MV-4-11 (cell line): Measurements from ENCODE around the gene TRPM4.
A peak's percentile ranks its signal among the peaks of the same experiment; 100 is the strongest.
"Not testable (repeated sequence)": the region's sequence is repeated elsewhere in the genome, so short reads cannot be mapped to it uniquely, and the experiment has no call there.

Source experiments
- DNase-seq: peaks from one replicate; lab custom pipeline; 2025; lab: John Stamatoyannopoulos, UW

The TRPM4 gene

GRCh38 chr19:49157445-49158224 is at the start of gene TRPM4:
TSS of gene TRPM4 (plus strand) at chr19:49157792. CDS start at chr19:49157867, 75 bp downstream.
- DNase-seq, result peak; percentile 72

DNA sequence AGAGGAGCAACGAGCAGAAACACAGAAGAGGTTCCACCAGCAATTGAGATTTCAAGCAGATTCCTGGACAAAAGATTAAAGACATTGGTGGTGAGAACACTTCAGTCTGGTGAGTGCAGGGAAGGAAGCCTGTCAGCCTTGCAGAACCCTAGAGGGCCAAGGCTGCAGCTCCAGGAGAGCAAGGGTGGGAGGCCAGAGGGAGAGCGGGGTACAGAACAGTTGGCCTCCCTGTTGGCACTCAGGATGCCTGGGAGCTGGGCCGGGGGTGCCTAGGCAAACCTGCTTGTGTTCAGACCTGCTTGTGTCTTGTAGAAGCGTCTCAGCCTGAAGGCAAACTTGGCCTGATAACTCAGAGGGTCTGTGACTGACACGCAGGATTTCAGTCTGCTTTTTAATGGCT is 48.5 kb upstream of the TRPM4 start:
- no peak for DNase-seq

- DNase-seq, result no peak
Measured at GRCh38 chr19:49109569-49110233, 47.9 kb upstream of the TRPM4 start.

DNA sequence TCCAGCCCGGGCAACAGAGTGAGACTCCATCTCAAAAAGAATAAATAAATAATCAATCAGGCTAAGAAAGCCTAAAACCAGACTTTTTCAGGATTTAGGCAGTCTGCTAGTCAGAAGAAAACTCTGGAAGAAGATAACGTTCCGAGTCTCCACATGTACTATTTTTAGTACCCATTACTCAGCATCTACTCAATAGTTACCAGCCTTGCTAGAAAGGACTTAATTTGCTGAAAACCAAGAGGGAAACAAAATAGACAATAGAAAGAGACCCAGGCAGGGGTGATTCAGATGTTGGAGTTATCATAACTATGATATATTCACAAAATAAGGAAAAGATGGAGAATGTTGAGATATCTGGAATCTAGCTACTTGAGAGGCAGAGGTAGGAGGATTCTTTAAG is 47.0 kb upstream of the TRPM4 start:
- DNase-seq, result peak; percentile 12

DNA sequence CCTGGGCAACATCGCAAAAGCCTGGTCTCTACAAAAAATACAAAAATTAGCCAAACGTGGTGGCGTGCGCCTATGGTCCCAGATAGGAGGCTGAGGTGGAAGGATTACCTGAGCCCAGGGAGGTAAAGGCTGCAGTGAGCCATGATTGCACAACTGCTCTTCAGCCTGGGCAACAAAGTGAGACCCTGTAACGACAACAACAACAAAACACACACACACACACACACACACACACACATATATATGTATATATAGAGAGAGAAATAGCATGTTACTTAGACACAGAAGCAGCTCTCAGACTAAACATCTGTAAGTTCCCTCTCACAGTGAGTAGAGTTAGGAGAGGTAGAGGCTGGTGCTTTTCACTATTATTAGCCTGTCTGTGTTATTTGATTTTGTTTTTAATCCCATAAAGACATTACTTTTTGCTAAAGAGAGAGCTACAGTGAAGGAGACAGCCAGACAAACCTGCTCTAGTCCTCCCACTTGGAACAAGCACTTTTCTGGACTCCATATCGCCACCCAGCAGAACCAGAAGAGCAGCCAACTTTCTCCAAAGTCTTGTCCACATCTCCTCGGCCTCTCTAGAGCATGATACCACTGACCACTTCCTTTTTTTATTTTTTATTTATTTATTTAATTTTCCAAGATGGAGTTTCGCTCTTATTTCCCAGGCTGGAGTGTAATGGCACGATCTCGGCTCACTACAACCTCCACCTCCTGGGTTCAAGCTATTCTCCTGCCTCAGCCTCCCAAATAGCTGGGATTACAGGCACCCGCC is 46.2 kb upstream of the TRPM4 start:
- peak; percentile 45 for DNase-seq

DNA sequence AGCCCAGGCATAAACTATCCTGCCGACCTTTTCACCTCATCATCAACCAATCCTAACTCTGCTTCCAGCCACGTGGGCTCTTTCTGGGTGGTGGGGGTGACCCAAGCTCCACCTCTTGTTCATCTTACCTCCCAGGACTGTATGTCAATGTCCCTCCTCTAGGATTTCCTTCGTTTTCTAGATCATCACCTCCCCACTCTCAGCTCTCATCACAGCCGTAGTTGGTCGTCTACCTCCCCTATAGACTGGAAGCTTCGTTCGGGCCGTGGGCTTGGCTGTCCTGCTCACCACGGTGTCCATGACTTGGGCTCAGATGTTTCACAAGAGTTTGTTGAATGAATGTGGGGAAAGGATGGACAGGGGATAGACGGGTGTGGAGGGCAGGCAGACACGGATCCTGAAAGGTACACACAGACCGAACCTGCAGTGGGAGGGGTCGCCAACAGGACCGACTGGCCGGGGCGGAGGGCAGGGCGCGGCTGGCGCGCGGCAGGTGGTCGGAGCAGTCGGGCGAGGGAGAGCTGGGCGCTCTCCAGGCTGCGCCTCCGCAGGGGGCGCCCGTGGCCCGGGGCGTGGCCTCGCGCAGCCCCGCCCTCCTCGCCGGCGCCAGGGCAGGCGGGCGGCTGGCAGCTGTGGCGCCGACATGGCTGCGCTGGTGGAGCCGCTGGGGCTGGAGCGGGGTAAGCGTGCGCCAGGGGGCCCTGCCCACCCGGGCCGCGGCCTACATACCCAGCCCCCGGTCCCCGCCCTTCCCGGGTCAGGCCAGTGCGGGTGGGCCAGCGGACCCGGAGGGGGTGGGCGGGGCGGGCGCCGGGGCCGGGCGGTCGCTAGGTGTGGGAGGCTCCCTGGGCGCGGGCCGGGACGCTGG is 43.6 kb upstream of the TRPM4 start, which contains the start of gene LIN7B:
Gene LIN7B, plus strand, starts transcription at position 609 of the 868 bp plus-strand sequence. Its CDS starts 35 bp downstream, at position 644.
- DNase-seq, result peak; percentile 71

DNA sequence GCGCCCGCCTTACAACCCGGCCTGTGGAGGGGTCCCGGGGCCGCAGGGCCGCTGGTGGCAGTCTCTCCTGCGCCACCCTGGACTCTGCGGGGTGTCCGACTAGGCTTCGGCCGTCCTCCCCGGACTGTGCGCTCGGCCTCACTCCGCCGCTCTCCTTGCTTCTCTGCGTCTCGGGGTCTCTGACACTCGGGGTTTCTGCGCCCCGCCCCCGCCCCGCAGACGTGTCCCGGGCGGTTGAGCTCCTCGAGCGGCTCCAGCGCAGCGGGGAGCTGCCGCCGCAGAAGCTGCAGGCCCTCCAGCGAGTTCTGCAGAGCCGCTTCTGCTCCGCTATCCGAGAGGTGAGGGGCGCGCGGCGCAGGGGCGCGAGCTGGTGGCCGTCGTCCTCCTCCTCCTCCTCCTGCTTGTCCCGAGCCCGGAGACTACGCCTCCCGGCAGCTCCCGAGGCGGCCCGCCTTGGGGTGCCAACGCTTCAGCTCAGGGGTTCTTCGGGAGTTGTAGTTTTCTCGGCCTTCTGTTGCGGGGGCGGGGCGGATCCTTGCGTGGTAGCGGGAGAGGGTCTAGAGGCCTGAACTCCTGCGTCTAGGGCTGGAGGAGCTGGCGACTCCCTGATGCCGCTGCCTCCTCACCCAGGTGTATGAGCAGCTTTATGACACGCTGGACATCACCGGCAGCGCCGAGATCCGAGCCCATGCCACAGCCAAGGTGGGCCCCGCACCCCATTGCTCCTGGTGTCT is 42.8 kb upstream of the TRPM4 start:
- DNase-seq, result peak; percentile 45

DNA sequence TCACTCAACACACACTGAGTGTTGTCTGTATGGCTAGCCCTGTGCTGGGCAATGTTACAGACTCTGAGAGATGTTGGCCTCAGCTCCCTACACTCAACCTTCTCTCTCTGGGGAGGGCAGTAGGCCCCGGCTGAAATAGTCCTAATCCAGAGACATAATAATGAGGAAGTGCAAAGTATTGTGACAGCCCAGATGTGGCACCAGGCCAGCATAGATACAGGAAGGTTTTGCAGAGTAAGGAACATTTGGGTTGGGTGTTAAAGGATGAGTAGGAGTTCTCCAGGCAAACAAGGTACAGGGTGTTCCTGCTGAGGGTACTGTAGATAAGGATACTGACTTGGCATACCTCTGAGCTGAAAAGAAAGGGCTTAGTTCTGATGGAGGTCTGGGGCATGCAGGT is 41.0 kb upstream of the TRPM4 start:
- DNase-seq, result peak; percentile 92

GRCh38 chr19:49117677-49118564 is 39.7 kb upstream of the TRPM4 start:
- DNase-seq, result no peak

- DNase-seq, result peak; percentile 96
Measured at GRCh38 chr19:49118565-49119410, 38.8 kb upstream of the TRPM4 start, which contains the start of gene C19orf73. TSS of gene C19orf73 (minus strand) at chr19:49119143. CDS start at chr19:49119022, 121 bp downstream.

GRCh38 chr19:49119411-49120324 is 37.9 kb upstream of the TRPM4 start, which contains the start of gene PPFIA3:
TSS of gene PPFIA3 (plus strand) at chr19:49119544. CDS start at chr19:49127874, 8,330 bp downstream.
- DNase-seq, result no peak

DNA sequence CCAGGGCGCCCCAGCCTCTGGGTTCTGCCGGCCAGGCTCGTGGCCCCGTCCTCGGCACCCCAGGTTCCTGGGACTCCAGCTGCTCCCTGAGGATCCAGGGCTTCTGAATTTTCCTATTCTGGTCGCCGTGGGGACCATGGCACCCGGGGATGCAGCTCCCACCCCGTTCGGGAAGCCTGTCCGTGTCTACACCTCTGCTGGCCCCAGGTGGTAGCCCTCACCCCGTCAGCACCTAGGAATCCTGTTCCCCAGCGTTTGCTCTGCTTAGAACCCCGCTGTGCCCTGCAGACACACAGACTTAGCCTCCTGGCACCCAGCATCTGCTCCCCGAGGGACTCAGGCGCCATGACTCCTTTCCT is 37.3 kb upstream of the TRPM4 start:
- no peak for DNase-seq

GRCh38 chr19:49120868-49121267 is 36.7 kb upstream of the TRPM4 start:
- no peak for DNase-seq

- peak; percentile 30 for DNase-seq
Measured at GRCh38 chr19:49121841-49122240, 35.8 kb upstream of the TRPM4 start.

GRCh38 chr19:49123285-49123684 is 34.3 kb upstream of the TRPM4 start:
- DNase-seq, result not testable (repeated sequence)

- DNase-seq, result no peak
Measured at GRCh38 chr19:49125025-49125731, 32.4 kb upstream of the TRPM4 start.

DNA sequence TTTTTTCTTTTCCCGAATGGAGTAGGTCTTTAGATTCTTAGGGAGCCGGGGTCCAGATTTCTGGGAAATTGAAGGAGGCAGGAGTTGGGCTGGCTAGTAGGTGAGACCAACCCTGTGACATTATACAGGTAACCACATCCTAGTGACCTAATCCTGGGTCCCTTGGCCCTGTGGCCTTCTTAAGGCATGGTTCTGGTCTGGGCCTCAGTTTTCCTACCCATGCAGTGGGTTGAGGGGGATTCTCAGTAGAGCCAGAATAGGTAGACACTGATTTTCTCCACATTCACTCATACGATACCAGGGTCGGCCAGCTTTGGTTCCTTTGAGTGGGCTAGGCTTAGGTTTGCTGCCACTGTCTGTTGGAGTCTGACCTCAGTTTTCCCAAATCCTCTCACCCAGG is 31.0 kb upstream of the TRPM4 start:
- DNase-seq, result no peak
